Measurements from ENCODE around the gene SOX30. TPM values are rescaled to one million over a fixed set of nuclear protein-coding genes. Genes with fewer than 3 reads are reported as not detected.

Gene SOX30
- total and polyA plus RNA-seq, 2 of the 13 experiments (the other 11 are each of a cell fraction or from before 2014, with no cell fraction given) = 0.05 TPM; not detected in 1

- intact Hi-C loops (cut with micrococcal nuclease; ENCODE audit: unreplicated experiment) (no loop called here), in situ Hi-C loops (cut with HindIII; ENCODE audit: extremely low pct_ligation_motif_present, low pct_unique_long_range_greater_than_20kb) (no loop called here)
- 45% methylated on average over 9 of the region's 9 CpGs for WGBS (ENCODE audit: low lambda C conversion rate)
- BruUV-seq (replicated peaks) = no TSS peak
- DNase-seq (ENCODE audit: low spot score) (no peak), ATAC-seq (no peak), FAIRE-seq (no peak)
- Histone ChIP-seq H3K4me3 (replicated peaks in 1 of 3; ENCODE audit: insufficient read depth in 1 of 3, low read depth in 2 of 3, low read length in 3 of 3) (no peak overlapping the region), H3K4me1 (ENCODE audit: insufficient read depth, low read length) (no peaks in the 10 kb centered on the region), H3K27me3 (ENCODE audit: control insufficient read depth in 1 of 2, insufficient read depth in 2 of 2, low read length in 2 of 2) (no peaks in the 10 kb centered on the region), H3K4me2 (ENCODE audit: low read depth, low read length) (no peak overlapping the region), H3K9me3 (ENCODE audit: low read length) (no peaks in the 10 kb centered on the region), H4K20me1 (ENCODE audit: insufficient read depth, low read length) (no peaks in the 10 kb centered on the region), H3K27ac (ENCODE audit: extremely low read length, insufficient read depth, low read length) (no peak overlapping the region), H3K79me2 (ENCODE audit: insufficient read depth, low read length) (no peaks in the 10 kb centered on the region), H3K9ac (ENCODE audit: insufficient read depth, low read depth, low read length) (no peak overlapping the region), H2AFZ (ENCODE audit: low read length) (no peak overlapping the region), H3K36me3 (replicated peaks in 1 of 2; ENCODE audit: control insufficient read depth in 1 of 2, insufficient read depth in 2 of 2, low read length in 2 of 2) (no peaks in the 10 kb centered on the region)
- TF ChIP-seq SMYD3 (CRISPR knock-in tag; IDR thresholded peaks at IDR 0.05) = no peak
- no peak for TF ChIP-seq TARDBP (CRISPR knock-in tag; IDR thresholded peaks at IDR 0.05)
- ChIA-PET POLR2A (no interaction called here), CTCF (ENCODE audit: low intra/inter-chr PET ratio, low total read pairs) (no interaction called here)
These were observed 11.7 kb downstream of the SOX30 start for GRCh38 chr5:157640406-157641066.

DNA sequence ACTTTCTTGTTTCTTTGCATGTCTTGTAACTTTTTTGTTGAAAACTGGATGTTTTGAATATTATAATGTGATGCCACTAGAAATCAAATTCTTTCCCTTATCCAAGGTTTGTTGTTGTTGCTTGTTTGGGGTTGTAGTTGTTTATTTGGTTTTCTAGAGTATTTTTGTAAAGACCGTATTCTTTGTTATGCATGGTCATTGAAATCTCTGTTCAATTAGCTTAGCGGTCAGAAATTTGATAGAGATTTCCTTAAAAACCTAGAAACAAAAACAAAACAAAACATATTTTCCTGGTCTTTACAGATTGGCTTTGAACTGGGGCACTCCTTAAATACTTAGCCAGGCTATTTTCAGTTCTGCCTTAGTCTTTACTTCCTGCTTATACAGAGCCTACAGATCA, 21.9 kb downstream of the SOX30 start:
- no peaks in the 10 kb centered on the region for H3K36me3 ChIP-seq (replicated peaks in 1 of 2; ENCODE audit: control insufficient read depth in 1 of 2, insufficient read depth in 2 of 2, low read length in 2 of 2)
- intact Hi-C loops (cut with micrococcal nuclease; ENCODE audit: unreplicated experiment) = no loop called here
- no peak for TF ChIP-seq SMYD3 (CRISPR knock-in tag; IDR thresholded peaks at IDR 0.05)
- no peaks in the 10 kb centered on the region for H4K20me1 ChIP-seq (ENCODE audit: insufficient read depth, low read length)
- H2AFZ ChIP-seq (ENCODE audit: low read length) = no peak overlapping the region
- no peaks in the 10 kb centered on the region for H3K9me3 ChIP-seq (ENCODE audit: low read length)
- H3K9ac ChIP-seq (ENCODE audit: insufficient read depth, low read depth, low read length) = no peak overlapping the region
- BruUV-seq (replicated peaks) = no TSS peak
- DNase-seq (ENCODE audit: low spot score) (no peak), FAIRE-seq (no peak), ATAC-seq (no peak)
- WGBS (ENCODE audit: low lambda C conversion rate) = 74% methylated on average over 2 of the region's 2 CpGs
- in situ Hi-C loops (cut with HindIII; ENCODE audit: extremely low pct_ligation_motif_present, low pct_unique_long_range_greater_than_20kb) = no loop called here
- no peak overlapping the region for H3K4me3 ChIP-seq (replicated peaks in 1 of 3; ENCODE audit: insufficient read depth in 1 of 3, low read depth in 2 of 3, low read length in 3 of 3)
- H3K79me2 ChIP-seq (ENCODE audit: insufficient read depth, low read length) = no peaks in the 10 kb centered on the region
- H3K27ac ChIP-seq (ENCODE audit: extremely low read length, insufficient read depth, low read length) = no peak overlapping the region
- ChIA-PET POLR2A (no interaction called here), CTCF (ENCODE audit: low intra/inter-chr PET ratio, low total read pairs) (no interaction called here)
- no peaks in the 10 kb centered on the region for H3K4me1 ChIP-seq (ENCODE audit: insufficient read depth, low read length)
- no peak overlapping the region for H3K4me2 ChIP-seq (ENCODE audit: low read depth, low read length)
- H3K27me3 ChIP-seq (ENCODE audit: control insufficient read depth in 1 of 2, insufficient read depth in 2 of 2, low read length in 2 of 2) = no peaks in the 10 kb centered on the region

Data from HepG2 (cell line).